ENCODE results near the gene PHYKPL.

The PHYKPL gene

DNA sequence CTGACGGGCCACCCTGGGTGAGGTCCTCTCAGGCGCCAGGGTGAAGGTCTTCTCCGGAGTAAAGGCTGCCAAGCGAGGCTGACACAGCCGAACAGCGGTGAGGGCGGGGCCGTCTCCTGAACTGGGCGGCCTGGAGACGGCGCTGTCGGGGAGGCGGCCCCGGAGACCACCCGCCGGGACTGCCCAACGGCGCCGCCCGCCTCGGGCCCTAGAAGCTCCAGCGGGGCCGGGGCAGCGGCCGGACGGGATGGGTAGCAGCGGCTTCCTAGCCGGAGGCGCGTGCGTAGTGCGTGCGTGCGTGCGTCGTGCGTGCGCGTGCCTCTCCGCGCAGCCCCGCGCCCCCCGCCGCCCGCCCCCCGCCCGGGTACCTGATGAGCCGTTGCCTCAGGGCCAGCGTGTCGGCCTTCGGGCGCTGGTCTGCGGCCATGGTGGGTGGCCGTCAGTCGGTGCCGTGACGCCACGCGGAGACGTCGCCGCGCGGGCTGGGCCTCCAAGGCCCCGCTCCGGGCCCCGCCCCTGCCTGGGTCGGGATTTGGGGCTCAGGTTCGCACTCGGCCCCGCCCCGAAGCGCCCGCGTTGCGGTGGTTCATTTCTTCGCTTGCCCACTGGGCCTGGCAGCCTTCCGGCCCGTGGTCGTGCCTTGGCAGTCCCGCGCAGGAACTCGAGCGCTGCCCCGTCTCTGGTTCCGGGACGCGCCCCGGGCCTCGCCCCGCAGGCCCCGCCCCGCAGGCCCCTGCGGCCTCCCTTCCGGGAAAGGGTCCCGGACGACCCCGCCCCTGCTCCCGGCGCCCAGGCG lies at the start of gene PHYKPL:
Gene PHYKPL (minus strand): TSS at position 679 of the 796 bp plus-strand sequence. CDS start 252 bp downstream, at position 427.
- Mint-ChIP-seq H3K9me3 (no peaks in the 10 kb centered on the region), H3K4me1 (peaks cover 43% of the 10 kb centered on the region)
- TF ChIP-seq, protein P1, sequence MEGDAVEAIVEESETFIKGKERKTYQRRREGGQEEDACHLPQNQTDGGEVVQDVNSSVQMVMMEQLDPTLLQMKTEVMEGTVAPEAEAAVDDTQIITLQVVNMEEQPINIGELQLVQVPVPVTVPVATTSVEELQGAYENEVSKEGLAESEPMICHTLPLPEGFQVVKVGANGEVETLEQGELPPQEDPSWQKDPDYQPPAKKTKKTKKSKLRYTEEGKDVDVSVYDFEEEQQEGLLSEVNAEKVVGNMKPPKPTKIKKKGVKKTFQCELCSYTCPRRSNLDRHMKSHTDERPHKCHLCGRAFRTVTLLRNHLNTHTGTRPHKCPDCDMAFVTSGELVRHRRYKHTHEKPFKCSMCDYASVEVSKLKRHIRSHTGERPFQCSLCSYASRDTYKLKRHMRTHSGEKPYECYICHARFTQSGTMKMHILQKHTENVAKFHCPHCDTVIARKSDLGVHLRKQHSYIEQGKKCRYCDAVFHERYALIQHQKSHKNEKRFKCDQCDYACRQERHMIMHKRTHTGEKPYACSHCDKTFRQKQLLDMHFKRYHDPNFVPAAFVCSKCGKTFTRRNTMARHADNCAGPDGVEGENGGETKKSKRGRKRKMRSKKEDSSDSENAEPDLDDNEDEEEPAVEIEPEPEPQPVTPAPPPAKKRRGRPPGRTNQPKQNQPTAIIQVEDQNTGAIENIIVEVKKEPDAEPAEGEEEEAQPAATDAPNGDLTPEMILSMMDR (IDR thresholded peaks at IDR 0.05; ENCODE audit: unreplicated experiment in 3 of 3) = no peak

DNA sequence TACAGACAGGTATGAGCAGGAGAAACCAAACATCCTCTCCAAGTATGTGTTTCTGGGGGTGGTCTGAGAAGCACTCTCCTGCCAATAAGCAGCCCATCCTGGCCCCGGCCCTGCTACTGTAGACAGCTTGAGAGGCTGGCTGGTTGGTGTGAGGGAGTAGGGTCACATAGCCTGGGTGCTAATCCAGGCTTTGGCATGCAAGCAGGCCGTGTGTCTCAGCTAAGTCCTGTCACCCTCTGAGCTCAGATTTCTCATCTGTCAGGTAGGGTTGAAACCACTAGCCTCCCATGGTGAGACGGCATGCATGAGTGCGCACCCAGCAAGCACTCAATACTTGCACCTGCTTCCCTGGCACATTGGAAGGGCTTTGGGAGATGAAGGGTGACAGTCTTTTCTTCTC lies 49.8 kb upstream of the PHYKPL start:
- TF ChIP-seq, protein P1 (IDR thresholded peaks at IDR 0.05; ENCODE audit: unreplicated experiment in 3 of 3) = no peak
- Mint-ChIP-seq H3K4me3 (no peak overlapping the region), H3K36me3 (ENCODE audit: low read depth) (peaks cover 3% of the 10 kb centered on the region), H3K27ac (no peak overlapping the region), H3K9me3 (peaks cover 7% of the 10 kb centered on the region), H3K27me3 (ENCODE audit: low read depth) (peaks cover 29% of the 10 kb centered on the region), H3K4me1 (peaks cover 15% of the 10 kb centered on the region)

More for the DNA sequence above, at the start of gene PHYKPL:
- Mint-ChIP-seq H3K27ac (peak within 1 kb of the TSS; percentile 74 to 90 (median 82)), H3K36me3 (ENCODE audit: low read depth) (peaks cover 38% of the 10 kb centered on the region), H3K27me3 (ENCODE audit: low read depth) (no peaks in the 10 kb centered on the region), H3K4me3 (peak within 1 kb of the TSS; percentile 85 to 92 (median 89))

DNA sequence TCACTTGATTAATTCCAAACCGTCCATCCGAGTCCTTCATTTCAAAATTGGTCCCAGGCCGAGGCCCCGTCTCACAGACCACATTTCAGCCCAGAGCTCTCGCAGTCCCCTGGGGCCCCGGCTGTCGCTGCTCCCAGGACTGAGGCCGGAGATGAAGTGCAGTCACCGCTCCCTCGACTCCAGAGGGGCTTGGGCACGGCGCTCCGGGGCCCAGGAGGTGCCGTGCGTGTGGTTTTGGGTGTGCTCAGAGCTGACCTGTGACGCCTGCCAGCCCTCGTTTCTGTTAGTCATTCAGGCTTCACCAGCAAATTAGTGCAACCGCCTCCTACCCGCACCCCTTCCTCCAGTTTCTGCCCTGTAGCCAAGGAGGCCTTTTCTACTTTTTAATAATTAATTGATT lies 48.7 kb upstream of the PHYKPL start:
- no peak overlapping the region for H3K27ac Mint-ChIP-seq
- peaks cover 29% of the 10 kb centered on the region for H3K27me3 Mint-ChIP-seq (ENCODE audit: low read depth)
- peaks cover 7% of the 10 kb centered on the region for H3K9me3 Mint-ChIP-seq
- TF ChIP-seq, protein P1 (IDR thresholded peaks at IDR 0.05; ENCODE audit: unreplicated experiment in 3 of 3) = no peak
- H3K4me1 Mint-ChIP-seq = peaks cover 14% of the 10 kb centered on the region
- H3K4me3 Mint-ChIP-seq = no peak overlapping the region
- peaks cover 3% of the 10 kb centered on the region for H3K36me3 Mint-ChIP-seq (ENCODE audit: low read depth)

DNA sequence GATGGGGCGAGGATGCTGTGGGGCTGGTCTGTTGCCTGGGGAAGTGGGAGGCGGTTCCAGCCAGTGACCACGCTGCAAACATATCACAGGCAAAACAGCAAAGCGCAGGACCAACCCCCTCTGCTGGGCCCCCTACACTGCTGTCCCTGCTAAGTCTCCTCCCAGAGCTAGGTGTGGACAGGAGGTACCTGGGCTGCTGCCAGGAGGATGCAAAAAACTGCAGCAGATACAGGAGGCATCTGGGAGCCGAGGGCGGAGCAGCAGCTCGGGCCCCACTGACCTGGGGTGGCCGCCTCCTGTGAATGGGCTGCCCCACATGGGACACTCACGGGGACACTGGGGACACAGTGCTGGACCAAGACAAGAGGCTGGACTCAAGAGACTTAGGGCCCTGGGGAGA lies 48.0 kb upstream of the PHYKPL start:
- H3K4me1 Mint-ChIP-seq = peaks cover 20% of the 10 kb centered on the region
- H3K27ac Mint-ChIP-seq = no peak overlapping the region
- peaks cover 29% of the 10 kb centered on the region for H3K27me3 Mint-ChIP-seq (ENCODE audit: low read depth)
- peaks cover 8% of the 10 kb centered on the region for H3K36me3 Mint-ChIP-seq (ENCODE audit: low read depth)
- H3K4me3 Mint-ChIP-seq = no peak overlapping the region
- TF ChIP-seq, protein P1 (IDR thresholded peaks at IDR 0.05; ENCODE audit: unreplicated experiment in 3 of 3) = no peak
- peaks cover 7% of the 10 kb centered on the region for H3K9me3 Mint-ChIP-seq

DNA sequence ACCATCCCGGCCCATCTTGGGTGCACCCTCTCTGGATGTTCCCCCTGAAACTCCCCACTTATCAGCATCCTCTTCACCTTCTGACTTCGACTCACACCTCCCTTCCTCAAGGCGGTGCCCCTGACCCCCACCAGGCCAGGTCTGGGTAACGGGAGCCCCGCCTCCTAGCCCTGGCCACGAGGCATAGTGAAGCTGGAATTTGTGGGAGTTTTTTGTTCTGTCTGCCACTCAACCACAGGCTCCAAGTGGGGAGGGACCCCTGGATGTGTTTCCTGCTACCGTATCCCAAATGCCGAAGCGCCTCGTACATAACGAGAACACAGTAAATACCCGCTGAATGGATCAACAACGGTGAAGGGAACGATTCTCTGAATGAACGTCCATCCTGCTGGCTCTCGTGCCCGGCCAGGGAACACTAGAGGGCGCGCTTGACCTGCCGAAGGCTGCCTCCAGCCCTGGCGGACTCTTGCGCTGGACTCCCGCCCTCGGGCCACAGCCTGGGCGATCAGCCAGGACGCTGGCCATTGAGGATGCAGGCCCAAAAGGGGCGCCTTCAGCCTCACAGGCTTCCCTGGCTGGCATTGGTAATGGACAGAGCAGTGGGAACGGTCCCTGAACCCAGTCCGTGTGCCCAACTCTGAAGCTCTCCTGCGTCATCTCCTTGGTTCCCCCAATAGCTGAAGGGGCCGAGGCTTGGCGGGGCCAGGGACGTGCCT lies 47.3 kb upstream of the PHYKPL start:
- TF ChIP-seq, protein P1 (IDR thresholded peaks at IDR 0.05; ENCODE audit: unreplicated experiment in 3 of 3) = peak; percentile 95 to 98 (median 97)
- H3K27ac Mint-ChIP-seq = peak overlapping the region in 1 of 3 experiments; percentile 32
- H3K4me3 Mint-ChIP-seq = no peak overlapping the region
- peaks cover 8% of the 10 kb centered on the region for H3K36me3 Mint-ChIP-seq (ENCODE audit: low read depth)
- H3K9me3 Mint-ChIP-seq = peaks cover 7% of the 10 kb centered on the region
- peaks cover 29% of the 10 kb centered on the region for H3K27me3 Mint-ChIP-seq (ENCODE audit: low read depth)
- peaks cover 24% of the 10 kb centered on the region for H3K4me1 Mint-ChIP-seq
